PFSK-1 (cell line): ENCODE measurements around the gene SUFU.
A peak's percentile ranks its signal among the peaks of the same experiment; 100 is the strongest.

Source experiments
- FOXP2 ChIP-seq: optimal IDR thresholded peaks from 2 replicates; pipeline ENCODE3; 2011; ENCODE audit warnings: borderline replicate concordance, control low read depth, inconsistent platforms; ENCODE audit not compliant: insufficient read depth; ENCODE audit errors: extremely low read length, extremely low read depth
- POLR2AphosphoS5 ChIP-seq: IDR thresholded peaks from 2 replicates; pipeline ENCODE4 v1.6.1; 2012; ENCODE audit warnings: low read depth, mild to moderate bottlenecking, control low read depth, low read length, moderate library complexity
- REST ChIP-seq, 2 experiments: IDR thresholded peaks; 2 replicates each; pipeline versions ENCODE4 v1.6.1 to v1.8.0; 2011 to 2012; ENCODE audit warnings: low read depth in 2 of 2, low read length in 2 of 2, control low read depth in 1 of 2, inconsistent platforms in 1 of 2, mild to moderate bottlenecking in 1 of 2, moderate library complexity in 1 of 2; ENCODE audit not compliant: insufficient read depth in 1 of 2
- SIN3A ChIP-seq: IDR thresholded peaks from 2 replicates; pipeline ENCODE4 v1.6.1; 2012; ENCODE audit warnings: mild to moderate bottlenecking, low read length, moderate library complexity, borderline replicate concordance; ENCODE audit not compliant: insufficient read depth
- TAF1 ChIP-seq: IDR thresholded peaks from 2 replicates; pipeline ENCODE4 v1.6.1; 2012; ENCODE audit warnings: low read length, control low read depth, borderline replicate concordance; ENCODE audit not compliant: insufficient read depth

Gene SUFU

GRCh38 chr10:102639537-102639936, 135.8 kb downstream of the SUFU start:
- TF ChIP-seq SIN3A: no peak
- no peak for TF ChIP-seq FOXP2

- TF ChIP-seq POLR2AphosphoS5 (no peak), SIN3A (no peak), FOXP2 (no peak), TAF1 (no peak), REST (IDR thresholded peaks at IDR 0.05; ENCODE audit: insufficient read depth in 1 of 2, low read depth in 2 of 2, low read length in 2 of 2) (no peak)
Observed at GRCh38 chr10:102641402-102641801, 137.6 kb downstream of the SUFU start.

GRCh38 chr10:102641880-102642735, 138.3 kb downstream of the SUFU start:
- TF ChIP-seq REST (IDR thresholded peaks at IDR 0.05; ENCODE audit: insufficient read depth in 1 of 2, low read depth in 2 of 2, low read length in 2 of 2): no peak
- peak; percentile 39; the same call in 1 of the 2 replicates for TF ChIP-seq POLR2AphosphoS5
- TF ChIP-seq SIN3A: 0 out of 2 replicates have a peak, but pooled peaks have one; percentile 7
- TF ChIP-seq TAF1: peak; percentile 19; the same call in 1 of the 2 replicates
- TF ChIP-seq FOXP2: no peak

GRCh38 chr10:102642736-102643335, 139.1 kb downstream of the SUFU start:
- TF ChIP-seq FOXP2: no peak
- no peak for TF ChIP-seq POLR2AphosphoS5
- TF ChIP-seq SIN3A: 0 out of 2 replicates have a peak, but pooled peaks have one; percentile 28
- TF ChIP-seq REST (IDR thresholded peaks at IDR 0.05; ENCODE audit: insufficient read depth in 1 of 2, low read depth in 2 of 2, low read length in 2 of 2): no peak

GRCh38 chr10:102643336-102644065, 139.7 kb downstream of the SUFU start:
- TF ChIP-seq TAF1: peak; percentile 14; the same call in 1 of the 2 replicates
- TF ChIP-seq REST (IDR thresholded peaks at IDR 0.05; ENCODE audit: insufficient read depth in 1 of 2, low read depth in 2 of 2, low read length in 2 of 2): no peak
- no peak; the same call in 1 of the 2 replicates for TF ChIP-seq POLR2AphosphoS5
- TF ChIP-seq SIN3A: no peak
- TF ChIP-seq FOXP2: no peak
